Measurements from ENCODE around the gene PLXNA2.

PLXNA2 gene

DNA sequence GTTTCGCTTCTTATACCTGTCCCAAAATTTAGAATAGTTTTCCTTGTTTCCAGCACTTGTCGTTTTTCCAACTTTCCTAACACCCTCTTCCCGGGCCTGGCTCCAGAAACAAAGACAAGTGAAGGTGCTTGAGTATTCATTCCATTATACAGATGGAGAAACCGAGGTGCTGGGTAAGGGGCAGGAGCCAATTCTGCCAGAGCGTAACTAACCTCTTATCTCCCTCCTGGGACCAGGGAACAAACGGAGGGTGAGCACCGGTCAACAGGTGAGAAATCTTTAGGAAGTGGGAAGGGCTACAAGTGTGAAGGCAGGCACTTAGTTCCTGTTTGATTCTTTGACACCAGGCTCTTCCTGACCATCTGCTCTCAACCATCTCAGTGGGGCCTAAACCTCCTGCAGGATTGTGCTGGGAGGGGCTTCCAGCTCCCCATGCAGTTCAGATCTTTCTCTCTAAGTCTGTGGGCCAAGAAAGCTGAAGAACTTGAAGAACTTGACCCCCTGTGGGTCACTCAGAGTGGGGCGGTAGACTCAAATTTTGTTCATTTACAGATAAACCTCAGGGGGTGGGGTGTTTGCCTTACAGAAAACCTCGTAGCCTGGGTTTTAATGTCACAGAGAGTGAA, 8.7 kb downstream of the PLXNA2 start:
- H3K27ac ChIP-seq: peak overlapping the region; percentile 87
- POLR2A ChIA-PET (ENCODE audit: low non-redundant PET): no interaction called here
- CTCF ChIA-PET: interaction anchor here (0.7 kb wide), 1 partner anchor 22 kb away, joined by 3 read pairs; no protein-coding TSS in a partner anchor
- TF ChIP-seq, protein P1, sequence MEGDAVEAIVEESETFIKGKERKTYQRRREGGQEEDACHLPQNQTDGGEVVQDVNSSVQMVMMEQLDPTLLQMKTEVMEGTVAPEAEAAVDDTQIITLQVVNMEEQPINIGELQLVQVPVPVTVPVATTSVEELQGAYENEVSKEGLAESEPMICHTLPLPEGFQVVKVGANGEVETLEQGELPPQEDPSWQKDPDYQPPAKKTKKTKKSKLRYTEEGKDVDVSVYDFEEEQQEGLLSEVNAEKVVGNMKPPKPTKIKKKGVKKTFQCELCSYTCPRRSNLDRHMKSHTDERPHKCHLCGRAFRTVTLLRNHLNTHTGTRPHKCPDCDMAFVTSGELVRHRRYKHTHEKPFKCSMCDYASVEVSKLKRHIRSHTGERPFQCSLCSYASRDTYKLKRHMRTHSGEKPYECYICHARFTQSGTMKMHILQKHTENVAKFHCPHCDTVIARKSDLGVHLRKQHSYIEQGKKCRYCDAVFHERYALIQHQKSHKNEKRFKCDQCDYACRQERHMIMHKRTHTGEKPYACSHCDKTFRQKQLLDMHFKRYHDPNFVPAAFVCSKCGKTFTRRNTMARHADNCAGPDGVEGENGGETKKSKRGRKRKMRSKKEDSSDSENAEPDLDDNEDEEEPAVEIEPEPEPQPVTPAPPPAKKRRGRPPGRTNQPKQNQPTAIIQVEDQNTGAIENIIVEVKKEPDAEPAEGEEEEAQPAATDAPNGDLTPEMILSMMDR (conservative IDR thresholded peaks at IDR 0.05; ENCODE audit: low read depth): no peak
- DNase-seq (ENCODE audit: low spot score): no peak

GRCh38 chr1:208234721-208235120, 9.5 kb downstream of the PLXNA2 start:
- TF ChIP-seq, protein P1 (conservative IDR thresholded peaks at IDR 0.05; ENCODE audit: low read depth): no peak
- no peak for DNase-seq (ENCODE audit: low spot score)
- CTCF ChIA-PET: no interaction called here
- H3K27ac ChIP-seq: no peak overlapping the region; the same call in 1 of the 2 replicates
- POLR2A ChIA-PET (ENCODE audit: low non-redundant PET): no interaction called here

GRCh38 chr1:208233978-208234377, 10.2 kb downstream of the PLXNA2 start:
- ChIA-PET CTCF (no interaction called here), POLR2A (ENCODE audit: low non-redundant PET) (no interaction called here)
- no peak for DNase-seq (ENCODE audit: low spot score)
- TF ChIP-seq, protein P1 (conservative IDR thresholded peaks at IDR 0.05; ENCODE audit: low read depth): no peak
- no peak overlapping the region; the same call in 1 of the 2 replicates for H3K27ac ChIP-seq

- TF ChIP-seq, protein P1 (conservative IDR thresholded peaks at IDR 0.05; ENCODE audit: low read depth): no peak
- no peak for DNase-seq (ENCODE audit: low spot score)
- CTCF ChIA-PET: interaction anchor here (0.6 kb wide), 1 partner anchor 39 kb away, joined by 3 read pairs; no protein-coding TSS in a partner anchor
These were observed 10.6 kb downstream of the PLXNA2 start for GRCh38 chr1:208233546-208233945.

DNA sequence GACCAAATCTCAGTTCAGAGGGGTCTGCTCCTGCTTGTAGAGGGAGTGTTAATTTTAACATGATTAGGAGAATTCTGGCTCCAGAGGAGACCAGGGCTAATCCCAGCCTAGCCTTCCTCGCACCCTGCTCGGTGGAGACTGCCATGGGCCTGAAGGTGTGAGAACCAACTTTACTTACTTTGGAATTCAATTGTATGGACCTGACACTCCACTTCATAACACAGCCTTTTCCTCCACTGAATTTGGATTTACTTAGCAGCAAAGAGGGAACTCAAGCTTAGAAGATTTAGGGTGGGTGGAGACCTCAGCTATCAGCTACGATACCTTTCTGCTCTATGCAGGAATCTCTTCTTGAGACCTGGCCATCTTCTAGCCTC, 11.5 kb downstream of the PLXNA2 start:
- no peak for DNase-seq (ENCODE audit: low spot score)
- TF ChIP-seq, protein P1 (conservative IDR thresholded peaks at IDR 0.05; ENCODE audit: low read depth): no peak
- ChIA-PET CTCF (interaction anchor here (1.1 kb wide), 1 partner anchor 100 kb away, joined by 5 read pairs; no protein-coding TSS in a partner anchor), POLR2A (ENCODE audit: low non-redundant PET) (no interaction called here)
- H3K27ac ChIP-seq: peak overlapping the region; percentile 89

More at GRCh38 chr1:208233546-208233945, 10.6 kb downstream of the PLXNA2 start:
- peak overlapping the region; percentile 54 for H3K27ac ChIP-seq
- POLR2A ChIA-PET (ENCODE audit: low non-redundant PET): no interaction called here

DNA sequence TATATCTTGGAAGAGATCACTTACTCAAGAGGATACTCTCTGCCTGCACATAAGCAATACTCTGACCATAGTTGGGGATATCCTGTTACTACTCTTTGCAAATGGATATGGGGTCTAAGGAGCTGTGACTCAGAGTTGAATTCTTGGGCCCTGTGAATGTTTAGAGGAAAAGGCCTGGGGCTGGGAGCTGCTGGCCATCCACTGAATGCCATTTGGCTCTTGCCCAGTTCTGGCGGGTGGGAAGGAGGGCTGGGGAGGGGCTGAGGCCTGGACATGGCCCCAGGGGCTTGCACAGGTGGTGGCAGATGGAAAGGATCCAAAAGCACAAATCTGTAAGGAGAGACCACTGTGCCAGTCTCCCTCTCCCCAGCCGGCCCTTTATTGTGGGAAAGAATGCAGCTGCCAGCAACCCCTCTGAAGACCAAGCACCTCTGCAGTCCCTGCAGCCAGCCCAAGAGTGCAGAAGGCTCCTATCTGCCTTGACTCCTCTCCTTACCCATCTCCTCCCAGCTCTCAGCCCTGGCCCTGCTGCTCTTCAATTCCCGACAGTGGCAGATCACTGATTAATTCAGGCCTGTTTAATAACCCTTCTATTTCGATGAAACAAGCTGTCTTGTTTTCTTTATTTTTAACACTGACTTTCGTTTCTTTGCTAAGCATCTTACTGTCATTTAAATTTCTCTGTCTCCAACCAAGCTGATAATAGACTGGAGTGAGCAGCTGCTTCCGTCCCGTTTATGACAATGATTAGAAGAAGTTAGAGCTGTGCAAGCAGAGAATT, 12.1 kb downstream of the PLXNA2 start:
- CTCF ChIA-PET: interaction anchor here (1.1 kb wide), 1 partner anchor 100 kb away, joined by 5 read pairs; no protein-coding TSS in a partner anchor
- DNase-seq (ENCODE audit: low spot score): peak; percentile 60
- POLR2A ChIA-PET (ENCODE audit: low non-redundant PET): no interaction called here
- TF ChIP-seq, protein P1 (conservative IDR thresholded peaks at IDR 0.05; ENCODE audit: low read depth): no peak
- H3K27ac ChIP-seq: peak overlapping the region; percentile 89

Measured in RWPE1 (cell line).